Amniotic stem cell (primary cell): ENCODE measurements around the gene RNF103.
"Not testable (repeated sequence)": the region's sequence is repeated elsewhere in the genome, so short reads cannot be mapped to it uniquely, and the experiment has no call there.

Source experiments
- DNase-seq: peaks from one replicate; lab custom pipeline; 2025; lab: John Stamatoyannopoulos, UW

RNF103 gene

DNA sequence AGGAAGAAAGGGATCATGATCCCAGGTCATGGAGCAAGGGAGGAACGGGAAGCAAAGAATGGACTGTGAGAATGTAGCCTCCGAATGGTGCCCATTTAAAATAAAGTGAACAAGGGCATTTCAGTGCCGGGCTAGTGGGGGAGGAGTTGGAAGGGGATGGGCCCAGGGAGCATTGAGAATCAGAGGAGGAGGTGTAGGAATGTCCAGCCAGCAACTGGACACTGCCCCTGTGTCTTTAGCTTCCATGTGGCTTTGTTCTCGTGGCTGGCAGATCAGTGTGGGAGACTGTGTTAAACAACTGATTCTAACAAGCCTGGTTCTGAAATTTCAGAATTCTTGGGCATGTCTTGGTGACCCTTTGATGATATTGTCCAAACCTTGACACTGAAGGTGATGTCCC is 1.4 kb upstream of the RNF103 start:
- no peak for DNase-seq

DNA sequence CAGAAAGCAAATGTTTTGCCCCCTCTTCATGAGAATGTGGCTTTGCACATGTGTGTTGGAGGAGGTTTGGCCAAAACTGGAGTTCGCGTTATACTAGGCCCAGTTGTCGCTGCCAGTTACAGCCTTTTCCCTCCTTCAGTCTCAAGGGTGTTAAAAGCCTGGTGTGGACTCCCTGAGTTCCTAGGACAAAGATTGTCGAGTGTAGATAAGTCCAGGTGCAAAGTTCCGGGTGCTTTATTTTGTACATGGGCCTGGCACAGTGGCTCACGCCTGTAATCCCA is 542 bp upstream of the RNF103 start:
- DNase-seq: no peak

DNA sequence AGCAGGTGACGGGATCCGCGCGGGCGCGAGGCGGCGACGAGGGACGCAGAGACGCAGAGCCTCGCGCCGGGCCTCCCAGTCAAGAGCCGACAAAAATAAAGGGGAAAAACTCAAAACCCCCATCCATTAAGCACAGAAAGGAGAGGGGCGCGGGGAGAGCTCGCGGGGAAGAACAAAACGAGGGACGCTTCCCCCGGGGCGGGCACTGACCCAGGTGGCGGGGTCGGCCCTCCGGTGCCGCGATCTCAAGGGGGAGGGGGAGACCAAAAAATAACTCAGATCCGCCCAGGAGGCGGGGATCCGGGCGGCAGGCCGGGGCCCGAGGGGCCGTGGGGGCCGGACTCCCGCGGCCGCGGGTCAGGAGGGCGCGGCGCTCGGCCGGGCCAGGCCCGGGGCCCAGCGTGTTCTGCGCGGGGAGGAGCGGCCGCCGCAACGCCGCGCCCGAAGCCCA is 597 bp downstream of the RNF103 start:
- peak; percentile 12 for DNase-seq

DNA sequence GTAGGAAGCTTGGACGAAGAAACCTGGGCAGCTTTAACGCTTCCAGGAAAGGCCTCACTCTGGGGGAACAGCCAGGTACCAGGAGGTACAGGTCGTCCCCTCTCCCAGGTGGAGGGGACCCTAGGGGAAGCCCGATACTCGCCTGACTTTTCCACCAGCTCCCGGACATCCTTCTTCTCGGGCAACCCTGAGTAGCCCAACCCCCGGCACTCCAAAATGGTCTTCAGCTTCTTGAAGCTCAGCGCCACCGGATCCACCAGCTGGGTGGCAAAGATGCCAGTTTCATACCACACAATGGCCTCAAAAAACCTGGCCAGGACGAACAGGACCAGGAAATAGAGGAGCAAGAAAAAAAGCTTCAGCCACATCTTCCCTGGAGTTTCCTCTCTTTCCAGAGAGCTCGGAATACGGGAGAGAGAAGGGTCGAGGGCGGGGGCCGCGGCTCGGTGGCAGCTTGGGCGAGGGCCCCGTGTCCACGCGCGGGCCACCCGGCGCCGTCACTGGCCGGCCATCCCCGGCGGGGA is 1.1 kb downstream of the RNF103 start:
- DNase-seq: no peak

- DNase-seq: no peak
Measured at GRCh38 chr2:86621280-86621943, 2.3 kb downstream of the RNF103 start.

- DNase-seq: no peak
Measured at GRCh38 chr2:86617738-86618137, 5.9 kb downstream of the RNF103 start.

DNA sequence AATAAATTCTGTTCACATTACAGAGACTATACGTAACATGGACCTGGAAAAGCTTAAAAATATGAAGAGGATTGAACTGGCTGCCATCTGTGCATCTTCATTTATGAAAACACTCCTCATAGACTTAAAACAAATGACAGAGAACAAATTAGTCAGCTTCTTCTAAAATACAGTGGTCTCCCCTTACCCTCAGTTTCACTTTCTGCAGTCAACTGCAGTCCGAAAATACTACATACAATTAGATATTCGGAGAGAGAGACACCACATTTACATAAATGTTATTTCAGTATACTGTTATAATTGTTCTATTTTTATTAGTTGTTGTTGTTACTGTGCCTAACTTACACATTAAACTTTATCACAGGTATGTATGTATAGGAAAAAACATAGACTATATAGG is 6.5 kb downstream of the RNF103 start:
- DNase-seq: no peak

GRCh38 chr2:86616502-86616901 is 7.2 kb downstream of the RNF103 start:
- DNase-seq: no peak

- DNase-seq: no peak
Measured at GRCh38 chr2:86615596-86615995, 8.1 kb downstream of the RNF103 start.

DNA sequence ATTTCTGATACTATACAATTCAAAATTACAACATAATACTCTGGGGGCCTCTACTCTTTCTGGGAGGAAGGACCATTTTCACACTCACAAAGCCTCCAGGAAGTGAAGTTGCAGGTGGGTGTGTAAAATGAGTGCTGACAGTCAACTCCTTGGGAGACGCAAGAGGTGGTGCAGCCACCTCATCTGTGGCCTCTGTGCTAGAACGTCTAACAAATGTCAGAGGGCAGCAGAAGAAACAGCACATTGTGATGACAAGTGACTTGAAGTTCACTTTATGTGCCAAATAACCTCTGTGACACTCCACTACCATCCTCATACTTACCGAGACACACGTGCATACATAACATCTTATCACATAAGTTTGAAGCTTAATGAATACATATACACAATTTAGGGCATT is 10.2 kb downstream of the RNF103 start:
- DNase-seq: no peak

DNA sequence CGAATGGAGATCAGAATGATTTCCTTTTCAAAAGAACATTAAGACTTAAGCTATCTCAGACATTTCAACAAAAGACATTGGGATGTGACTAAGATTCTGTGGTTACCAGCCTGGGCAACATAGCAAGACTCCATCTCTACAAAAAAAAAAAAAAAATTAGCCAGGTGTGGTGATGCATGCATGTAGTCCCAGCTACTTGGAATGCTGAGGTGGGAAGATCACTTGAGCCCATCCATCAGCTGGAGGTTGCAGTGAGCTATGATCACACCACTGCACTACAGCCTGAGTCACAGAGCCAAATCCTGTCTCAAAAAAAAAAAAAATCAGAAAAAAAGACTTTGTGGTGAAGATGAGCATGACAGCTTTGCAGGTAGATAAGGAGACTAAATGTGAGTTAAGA is 12.8 kb downstream of the RNF103 start:
- DNase-seq: no peak

- no peak for DNase-seq
Measured at GRCh38 chr2:86608832-86609410, 14.7 kb downstream of the RNF103 start.

DNA sequence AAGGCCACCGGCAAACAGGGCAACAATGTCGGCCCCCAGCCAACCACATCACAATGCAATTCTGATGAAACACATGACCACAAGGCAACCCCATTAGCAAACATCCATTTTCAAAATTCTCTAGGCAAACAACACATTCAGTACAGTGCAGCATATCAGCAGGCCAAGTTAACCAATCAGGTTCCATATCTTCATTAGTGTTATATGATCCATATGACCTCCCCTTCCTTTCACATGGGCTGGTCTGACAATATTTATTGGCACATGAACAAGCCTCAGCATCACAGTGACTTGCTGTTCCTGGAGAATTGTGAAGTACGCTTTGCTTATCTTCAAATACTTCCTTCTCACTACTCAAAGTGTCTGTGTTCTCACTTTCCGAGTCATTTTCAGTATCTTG is 19.8 kb downstream of the RNF103 start:
- DNase-seq: no peak

DNA sequence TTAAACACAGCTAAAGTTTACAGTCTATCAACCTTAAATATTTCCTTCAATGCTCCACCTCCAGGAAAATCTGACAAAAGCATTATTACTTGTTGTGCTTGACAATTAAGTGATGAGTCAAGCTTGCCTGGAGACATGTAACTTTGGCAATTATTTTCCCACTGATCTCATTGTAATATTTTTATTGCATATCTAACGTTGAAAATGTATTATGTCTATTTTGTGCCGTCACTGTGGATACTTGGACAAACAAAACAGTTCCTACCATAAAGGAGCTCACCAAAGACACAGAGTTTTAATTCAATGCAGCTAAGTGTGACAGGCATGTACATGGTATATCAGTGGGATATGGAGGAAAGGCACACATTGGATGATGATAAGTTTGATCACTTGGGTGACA is 24.7 kb downstream of the RNF103 start:
- no peak for DNase-seq

- no peak for DNase-seq
Measured at GRCh38 chr2:86596118-86596517, 27.5 kb downstream of the RNF103 start.

- no peak for DNase-seq
Measured at GRCh38 chr2:86593266-86593665, 30.4 kb downstream of the RNF103 start.

DNA sequence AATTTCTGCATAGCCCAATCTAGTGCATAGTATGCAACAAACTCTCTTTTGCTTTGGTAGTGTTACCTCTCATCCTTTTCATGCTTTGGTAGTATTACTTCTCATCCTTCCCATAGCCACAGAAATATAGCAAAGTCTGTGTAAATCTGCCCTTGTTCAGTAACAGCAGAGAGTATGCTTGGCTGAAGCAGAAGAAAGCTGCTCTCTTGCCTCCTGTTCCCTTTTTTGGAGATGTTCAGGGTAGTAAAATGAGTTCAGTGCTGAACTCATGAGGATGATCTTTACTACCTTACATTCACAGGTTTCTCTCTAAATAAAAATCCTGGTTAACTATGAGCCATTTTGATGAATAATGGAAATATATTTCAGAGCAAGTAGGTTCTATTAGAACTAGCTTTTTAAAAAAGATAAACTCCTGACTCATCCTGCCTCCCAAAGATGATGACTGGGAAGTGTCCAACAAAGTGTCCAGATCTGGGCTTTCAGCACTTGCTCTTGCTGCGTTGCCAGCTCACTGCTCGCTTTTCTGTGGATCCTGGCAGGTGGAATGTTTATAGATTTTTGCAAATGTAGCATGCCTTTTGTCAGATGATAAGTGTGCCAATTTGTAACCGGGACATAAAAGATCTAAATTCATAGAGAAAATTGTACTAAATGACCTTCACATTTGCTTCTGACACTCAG is 31.0 kb downstream of the RNF103 start:
- DNase-seq: no peak

DNA sequence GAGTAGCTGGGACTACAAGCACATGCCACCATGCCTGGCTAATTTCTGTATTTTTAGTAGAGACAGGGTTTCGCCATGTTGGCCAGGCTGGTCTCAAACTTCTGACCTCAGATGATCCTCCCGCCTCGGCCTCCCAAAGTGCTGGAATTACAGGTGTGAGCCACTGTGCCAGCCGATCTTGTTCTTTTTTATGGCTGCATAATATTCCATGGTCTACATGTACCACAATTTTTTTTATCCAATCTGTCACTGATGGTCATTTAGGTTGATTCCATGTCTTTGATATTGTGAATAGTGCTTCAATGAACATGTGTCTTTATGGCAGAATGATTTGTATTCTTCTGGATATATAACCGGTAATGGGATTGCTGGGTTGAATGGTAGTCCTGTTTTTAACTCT is 34.0 kb downstream of the RNF103 start:
- not testable (repeated sequence) for DNase-seq

DNA sequence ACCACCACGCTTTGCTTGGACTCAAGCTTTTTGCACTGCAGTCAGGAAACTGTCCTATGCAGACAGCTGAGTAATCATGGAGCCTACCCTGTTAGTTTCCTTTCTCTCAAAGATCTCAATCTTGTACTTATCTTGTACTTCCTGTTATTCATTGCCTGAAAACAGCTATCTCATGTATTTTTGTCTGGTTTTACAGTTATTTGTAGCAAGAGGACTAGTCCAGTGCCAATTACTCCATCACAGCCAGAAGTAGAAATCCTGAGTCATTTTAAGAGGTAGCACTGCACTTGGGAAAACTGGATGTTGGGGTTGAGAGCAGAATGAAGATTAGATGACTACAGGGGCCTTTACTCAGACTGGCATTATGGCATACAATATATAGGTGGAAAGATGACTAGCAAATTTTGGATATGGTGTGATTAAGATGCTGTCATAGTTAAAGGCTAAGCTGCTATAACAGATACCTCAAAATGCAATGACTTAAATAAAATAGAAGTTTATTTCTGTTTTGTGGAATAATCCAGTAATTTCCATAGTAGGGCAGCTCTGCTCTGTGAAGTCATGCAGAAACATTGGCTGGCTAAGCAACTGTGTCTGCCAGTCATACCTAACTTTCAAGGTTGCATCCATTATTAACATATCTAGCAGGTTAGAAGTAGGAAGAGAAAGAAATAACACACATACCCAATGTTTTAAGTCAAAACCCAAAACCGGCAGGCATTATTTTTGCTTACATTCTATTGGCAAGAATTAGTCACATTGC is 39.3 kb downstream of the RNF103 start:
- no peak for DNase-seq

DNA sequence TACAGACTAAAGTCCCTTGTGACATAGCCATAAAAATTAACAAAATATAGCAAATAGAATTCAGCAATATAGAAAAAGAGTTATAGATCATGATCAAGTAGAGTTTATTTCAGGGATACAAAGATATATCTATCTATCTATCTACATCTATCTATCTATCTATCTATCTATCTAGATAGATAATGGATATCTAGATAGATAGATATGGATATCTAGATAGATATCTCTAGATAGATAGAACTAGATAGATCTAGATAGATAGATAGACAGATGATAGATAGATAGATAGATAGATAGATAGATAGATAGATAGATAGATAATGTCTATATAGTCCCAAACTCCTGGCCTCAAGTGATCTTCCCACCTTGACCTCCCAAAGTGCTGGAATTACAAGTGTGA is 43.1 kb downstream of the RNF103 start:
- DNase-seq: no peak

GRCh38 chr2:86577817-86578456 is 45.7 kb downstream of the RNF103 start:
- no peak for DNase-seq

DNA sequence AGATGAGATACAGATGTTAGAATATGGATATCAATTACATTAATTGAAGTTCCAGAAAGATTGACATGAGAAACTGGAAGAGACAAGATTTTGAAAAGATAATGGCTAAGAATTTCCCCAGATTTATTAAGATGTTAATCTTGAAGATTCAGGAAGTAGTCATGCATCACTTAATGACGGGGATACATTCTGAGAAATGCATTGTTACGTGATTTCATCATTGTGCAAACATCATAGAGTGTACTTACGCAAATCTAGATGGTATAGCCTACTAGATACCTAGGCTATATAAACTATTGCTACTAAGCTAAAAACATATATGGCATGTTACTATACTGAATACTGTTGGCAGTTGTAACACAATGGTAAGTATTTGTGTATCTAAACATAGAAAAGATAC is 53.6 kb downstream of the RNF103 start:
- no peak for DNase-seq
